HG02852 (cell line): ENCODE data around the gene EME2.

Source experiments
- ATAC-seq: cut with Tn5 transposase; IDR thresholded peaks from one replicate; pipeline ENCODE4 v1.9.1; 2021; ENCODE audit warnings: mild to moderate bottlenecking, moderate library complexity; ENCODE audit not compliant: unreplicated experiment

Gene EME2

GRCh38 chr16:1745181-1745899, 27.3 kb upstream of the EME2 start:
- ATAC-seq: no peak

GRCh38 chr16:1745900-1746692, 26.5 kb upstream of the EME2 start:
- ATAC-seq: no peak

DNA sequence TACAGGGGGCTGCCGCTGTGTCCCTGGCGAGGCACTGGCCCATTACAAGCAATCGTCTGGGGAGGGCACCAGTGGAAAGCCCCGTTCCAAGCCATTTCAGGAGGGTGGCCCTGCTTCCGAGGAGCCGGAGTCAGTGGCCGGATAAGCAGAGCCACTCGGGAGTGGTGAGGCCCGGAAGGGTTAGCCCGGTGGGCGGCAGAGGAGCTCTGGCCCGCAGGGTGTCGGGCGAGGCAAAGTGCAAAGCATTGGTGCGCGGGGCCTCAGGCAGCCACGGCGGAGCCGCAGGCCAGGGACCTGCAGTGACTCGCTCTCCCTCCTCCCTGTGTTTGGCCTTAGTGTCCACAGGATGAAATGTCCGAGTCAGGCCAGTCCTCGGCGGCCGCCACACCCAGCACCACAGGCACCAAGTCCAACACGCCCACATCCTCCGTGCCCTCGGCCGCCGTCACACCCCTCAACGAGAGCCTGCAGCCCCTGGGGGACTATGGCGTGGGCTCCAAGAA, 25.9 kb upstream of the EME2 start:
- ATAC-seq: no peak

- no peak for ATAC-seq
These were observed 24.7 kb upstream of the EME2 start for GRCh38 chr16:1747934-1748333.

DNA sequence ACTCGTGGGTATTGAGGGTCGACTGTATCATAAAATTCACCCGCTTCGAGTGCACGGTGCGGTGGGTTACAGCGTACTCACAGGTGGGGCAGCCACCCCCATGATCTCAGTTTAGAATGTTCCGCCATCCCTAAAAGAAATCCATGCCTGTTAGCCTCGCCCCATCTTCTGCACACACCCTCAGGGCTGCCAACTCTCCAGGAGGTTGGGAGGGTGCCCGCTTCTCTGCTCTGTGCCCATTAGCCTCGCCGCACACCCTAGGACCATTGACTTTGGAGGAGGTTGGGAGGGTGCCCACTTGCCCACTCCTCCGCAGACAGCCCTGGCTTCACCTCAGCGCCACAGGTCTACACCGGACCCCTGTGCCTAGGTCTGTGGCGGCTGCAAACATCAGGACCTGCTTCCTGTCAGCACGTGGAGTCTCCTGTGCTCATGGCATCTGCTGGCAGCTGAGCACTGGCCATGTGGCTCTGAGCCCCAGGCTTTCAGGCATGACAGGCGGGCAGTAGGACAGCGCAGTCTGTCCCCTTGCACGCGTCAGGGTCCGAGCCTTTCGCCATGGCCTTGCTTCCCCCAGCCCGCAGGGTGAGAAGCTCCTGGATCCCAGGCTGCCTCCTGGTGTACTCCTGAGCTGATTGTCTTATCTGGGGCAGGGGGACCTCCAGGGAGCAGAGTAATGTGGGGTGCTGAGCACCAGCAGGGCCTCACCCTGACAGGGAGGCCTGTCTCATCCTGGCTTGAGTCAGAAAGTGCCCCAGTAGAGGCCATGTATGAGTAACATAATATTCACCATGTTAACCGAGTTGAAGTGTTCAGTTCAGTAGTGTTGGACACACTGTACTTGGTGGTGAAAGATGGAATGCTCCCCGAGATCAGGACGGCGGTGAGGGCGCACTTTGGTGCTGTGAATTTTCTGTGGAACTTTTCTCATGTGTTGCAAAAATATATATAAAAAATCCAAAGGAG, 23.2 kb upstream of the EME2 start:
- no peak for ATAC-seq

DNA sequence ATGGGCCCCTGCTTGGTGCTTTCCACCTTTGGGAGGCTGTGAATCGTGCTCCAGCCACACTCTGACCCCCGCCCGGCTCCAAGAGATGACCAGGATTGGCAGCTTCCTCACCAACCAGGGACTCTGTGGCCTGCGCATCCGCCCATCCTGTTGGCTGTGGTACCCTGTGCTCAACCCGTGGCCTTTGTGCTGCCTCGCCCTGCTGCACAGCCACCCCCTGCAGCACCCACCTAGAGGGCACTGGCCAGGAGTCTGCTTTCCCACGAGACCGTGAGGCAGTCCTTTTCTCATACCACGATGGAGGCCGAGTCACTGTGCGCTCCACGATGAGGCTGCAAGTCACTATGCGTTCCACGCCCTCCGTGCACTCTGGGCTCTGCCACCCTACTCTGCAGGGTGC, 20.7 kb upstream of the EME2 start:
- no peak for ATAC-seq

DNA sequence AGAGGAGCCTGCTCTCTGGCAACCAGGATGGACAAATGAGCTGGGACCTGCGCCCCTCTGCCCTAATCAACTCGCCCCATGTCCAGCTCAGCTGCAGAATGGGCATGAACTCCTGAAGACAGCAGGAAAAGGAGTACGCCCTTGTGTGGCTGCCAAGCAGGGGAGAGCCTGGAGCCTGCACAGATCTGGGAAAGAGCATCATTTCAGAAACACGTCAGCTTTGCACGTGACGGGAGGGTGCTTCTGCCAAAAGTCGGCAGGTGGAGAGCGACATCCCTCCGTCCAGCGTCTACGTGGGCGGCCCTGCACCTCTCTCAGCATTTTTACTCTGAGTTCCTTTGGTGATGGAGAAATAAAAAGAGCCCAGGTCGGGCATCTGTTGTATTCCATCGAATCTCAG, 19.8 kb upstream of the EME2 start:
- no peak for ATAC-seq

GRCh38 chr16:1754204-1754603, 18.4 kb upstream of the EME2 start:
- no peak for ATAC-seq

DNA sequence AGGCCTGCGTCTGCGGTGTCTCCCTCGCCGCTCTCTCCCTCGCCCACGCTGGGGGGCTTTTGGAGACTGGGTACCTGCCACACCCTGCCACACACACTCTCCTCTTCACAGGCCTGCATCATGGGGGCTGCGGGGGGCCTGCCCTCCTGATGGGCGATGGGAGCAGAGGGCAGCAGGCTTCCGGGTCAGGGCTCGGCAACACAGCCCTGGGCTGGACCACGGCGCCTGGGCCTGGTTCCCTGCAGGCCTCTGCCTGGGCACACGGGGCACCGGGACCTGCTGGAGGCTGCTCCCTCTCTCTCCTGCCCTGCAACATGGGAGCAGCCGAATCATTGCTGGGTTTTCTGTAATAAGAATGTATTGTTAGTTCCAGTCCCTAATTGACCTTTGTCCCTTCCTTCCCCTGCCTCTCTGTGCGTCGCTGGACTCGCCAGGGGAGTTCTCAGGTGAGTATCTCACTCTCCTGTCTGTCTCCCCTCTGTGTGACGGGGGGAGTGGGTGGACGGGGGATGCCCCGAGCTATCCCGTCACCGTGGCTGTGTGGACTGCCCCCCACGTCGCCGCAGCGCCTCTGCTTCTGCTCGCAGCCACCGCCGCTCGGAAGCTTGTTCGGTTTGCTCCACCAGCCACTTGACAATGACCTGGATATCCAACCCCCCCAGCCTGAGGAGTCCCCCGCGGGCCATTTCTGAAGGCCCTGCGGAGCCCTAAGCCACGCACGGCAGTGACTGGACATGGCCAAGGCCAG, 14.7 kb upstream of the EME2 start:
- no peak for ATAC-seq

DNA sequence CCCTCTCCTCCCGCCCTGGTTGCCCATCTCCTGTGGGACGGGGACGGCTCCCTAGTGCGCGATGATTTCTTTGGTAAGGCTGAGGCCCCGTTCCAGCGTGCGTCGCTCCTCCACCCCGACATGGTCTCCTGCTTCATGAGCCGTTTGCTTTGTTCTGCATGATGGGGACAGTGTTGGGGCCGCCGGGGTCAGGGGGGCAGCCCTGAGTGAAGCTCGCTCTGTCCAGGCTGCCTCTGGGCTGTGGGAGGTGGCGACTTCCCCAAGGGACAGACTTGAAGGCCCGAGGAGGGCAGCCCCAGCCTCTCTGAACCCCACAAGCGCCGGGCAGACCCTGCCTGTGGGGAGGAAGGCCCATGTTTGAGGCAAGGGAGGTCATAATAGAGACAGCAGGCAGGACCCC, 13.7 kb upstream of the EME2 start:
- ATAC-seq: no peak

DNA sequence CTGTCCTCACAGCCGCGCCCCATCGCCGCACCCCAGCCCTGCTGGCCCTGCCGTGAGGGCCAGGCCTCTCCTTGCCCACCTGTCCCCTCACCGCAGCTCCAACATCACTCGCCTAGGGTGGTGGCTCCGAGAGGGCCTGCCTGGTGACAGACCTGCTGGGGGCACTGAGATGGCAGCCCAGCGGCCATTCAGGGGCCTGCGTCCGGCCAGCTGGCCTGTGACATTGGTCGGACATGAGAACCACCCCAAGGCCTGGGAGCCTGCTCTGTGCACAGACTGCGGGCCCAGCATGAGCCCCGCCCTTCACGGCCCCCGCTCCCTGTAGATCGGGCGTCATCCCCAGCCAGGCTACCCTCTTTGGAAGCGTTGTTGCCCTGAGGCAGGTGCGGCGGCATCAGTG, 13.1 kb upstream of the EME2 start:
- ATAC-seq: no peak

GRCh38 chr16:1760911-1761310, 11.7 kb upstream of the EME2 start:
- ATAC-seq: no peak

DNA sequence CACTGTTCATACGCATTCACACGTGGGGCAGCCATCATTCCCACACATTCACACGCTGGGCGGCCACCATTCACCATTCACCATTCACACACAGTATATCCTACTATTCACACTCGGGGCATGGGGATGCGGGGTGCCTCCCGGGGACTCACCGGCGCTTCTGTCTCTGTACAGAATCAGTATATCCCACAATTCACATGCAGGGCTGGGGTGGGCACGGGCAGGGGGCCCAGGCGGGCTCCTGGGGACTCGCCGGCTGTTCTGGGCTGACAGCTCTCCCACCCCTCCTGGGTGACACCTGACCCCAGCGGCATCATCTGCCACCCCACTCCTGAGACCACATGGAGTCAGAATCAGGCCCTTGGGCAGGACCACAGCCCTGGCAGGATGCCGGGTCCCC, 10.9 kb upstream of the EME2 start:
- ATAC-seq: no peak

DNA sequence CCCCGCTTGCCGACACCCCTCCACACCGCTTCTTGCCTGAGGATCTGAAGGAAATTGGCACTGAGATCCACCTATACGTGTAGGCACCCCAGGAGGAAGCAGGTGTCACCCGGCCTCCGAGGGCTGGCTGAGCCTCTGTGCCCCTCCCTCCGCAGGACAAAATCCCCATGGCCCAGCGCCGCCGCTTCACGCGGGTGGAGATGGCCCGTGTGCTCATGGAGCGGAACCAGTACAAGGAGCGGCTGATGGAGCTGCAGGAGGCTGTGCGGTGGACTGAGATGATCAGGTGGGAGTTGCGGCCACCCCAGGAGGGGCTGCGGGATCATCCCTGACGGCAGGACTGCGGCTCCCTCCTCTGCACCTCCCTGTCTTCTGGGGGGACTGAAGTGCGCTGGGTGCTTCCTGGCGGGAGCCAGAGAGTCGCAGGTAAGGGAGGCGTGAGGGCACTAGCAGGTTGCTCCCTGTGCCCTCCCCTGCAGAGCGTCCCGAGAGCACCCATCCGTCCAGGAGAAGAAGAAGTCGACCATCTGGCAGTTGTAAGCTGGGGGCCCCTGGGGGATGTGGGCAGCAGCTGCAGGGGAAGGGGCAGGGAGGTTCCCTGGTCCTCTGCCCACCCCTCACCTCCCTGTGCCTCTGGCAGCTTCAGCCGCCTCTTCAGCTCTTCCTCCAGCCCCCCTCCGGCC, 10.3 kb upstream of the EME2 start:
- no peak for ATAC-seq

GRCh38 chr16:1762879-1763520, 9.6 kb upstream of the EME2 start:
- ATAC-seq: no peak

DNA sequence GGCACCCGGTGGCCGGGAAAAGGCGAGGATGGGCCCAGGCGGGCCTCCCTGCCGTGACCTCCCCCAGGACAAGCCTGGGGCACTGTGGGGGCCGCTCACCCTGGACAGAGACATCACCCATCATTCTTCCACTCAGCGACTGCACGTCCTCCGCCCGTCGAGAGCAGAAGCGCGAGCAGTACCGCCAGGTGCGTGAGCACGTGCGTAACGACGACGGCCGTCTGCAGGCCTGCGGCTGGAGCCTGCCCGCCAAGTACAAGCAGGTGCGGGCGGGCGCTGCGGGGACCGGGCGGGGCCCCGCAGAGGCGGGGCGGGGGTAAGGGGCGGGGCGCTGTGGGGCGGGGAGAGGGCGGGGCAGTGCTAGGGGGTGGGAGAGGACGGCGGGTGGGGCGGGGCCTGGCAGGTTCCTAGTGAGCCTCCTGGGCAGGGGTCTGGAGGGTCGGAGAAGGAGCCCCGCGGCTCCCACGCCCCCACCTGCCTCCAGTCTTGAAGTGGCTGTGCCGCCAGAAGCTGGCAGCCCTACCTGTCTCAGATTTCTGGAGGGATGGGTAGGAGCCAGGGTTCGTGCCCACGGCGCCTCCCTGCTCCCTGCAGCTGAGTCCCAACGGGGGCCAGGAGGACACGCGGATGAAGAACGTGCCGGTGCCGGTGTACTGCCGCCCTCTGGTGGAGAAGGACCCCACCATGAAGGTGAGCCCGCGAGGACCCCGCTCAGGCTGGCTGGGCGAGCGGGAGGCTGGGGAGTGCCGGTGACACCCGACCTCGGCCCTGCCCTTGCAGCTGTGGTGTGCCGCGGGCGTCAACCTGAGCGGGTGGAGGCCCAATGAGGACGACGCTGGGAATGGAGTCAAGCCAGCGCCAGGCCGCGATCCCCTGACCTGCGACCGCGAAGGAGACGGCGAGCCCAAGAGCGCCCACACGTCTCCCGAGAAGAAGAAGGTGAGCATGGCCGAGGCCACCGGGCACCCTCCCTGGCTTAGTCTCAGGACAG, 8.8 kb upstream of the EME2 start:
- no peak for ATAC-seq

DNA sequence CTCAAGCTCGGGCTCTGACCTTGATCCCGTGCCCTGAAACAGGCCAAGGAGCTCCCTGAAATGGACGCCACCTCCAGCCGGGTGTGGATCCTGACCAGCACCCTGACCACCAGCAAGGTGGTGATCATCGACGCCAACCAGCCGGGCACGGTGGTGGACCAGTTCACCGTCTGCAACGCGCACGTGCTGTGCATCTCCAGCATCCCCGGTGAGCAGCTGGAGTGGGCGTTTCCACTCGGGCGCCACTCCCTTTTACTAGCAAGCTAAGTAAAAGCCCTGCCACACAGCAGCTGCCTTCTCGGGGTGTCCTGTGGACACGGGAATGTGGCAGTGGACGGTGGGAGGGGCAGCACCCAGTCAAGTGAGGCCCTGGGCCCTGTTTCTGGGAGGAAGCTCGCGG, 7.6 kb upstream of the EME2 start:
- no peak for ATAC-seq

DNA sequence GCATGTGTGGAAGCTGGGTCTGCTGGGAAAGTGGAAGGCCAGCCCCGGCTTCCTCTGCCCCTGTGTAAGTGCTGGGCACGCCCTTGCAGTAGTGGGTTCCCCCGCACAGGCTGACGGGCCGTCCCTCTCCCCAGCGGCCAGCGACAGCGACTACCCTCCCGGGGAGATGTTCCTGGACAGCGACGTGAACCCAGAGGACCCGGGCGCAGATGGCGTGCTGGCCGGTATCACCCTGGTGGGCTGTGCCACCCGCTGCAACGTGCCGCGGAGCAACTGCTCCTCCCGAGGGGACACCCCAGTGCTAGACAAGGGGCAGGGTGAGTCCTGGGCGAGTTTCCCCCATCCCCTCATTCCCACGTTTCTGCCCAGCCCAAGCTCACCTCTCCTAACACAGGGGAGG, 6.8 kb upstream of the EME2 start:
- ATAC-seq: no peak
